A549 (cell line): ENCODE data around the gene ANGPTL3.

Source experiments
- HOXA7 ChIP-seq: fragments of 250-450 bp; sonication (Bioruptor Pico); IDR thresholded peaks from 2 replicates; pipeline ENCODE4 v1.5.0; 2020; ENCODE audit warnings: mild to moderate bottlenecking, moderate library complexity
- POLR2A ChIP-seq: IDR thresholded peaks from 2 replicates; pipeline ENCODE4 v1.6.1; 2012; ENCODE audit warnings: mild to moderate bottlenecking, low read length

DNA sequence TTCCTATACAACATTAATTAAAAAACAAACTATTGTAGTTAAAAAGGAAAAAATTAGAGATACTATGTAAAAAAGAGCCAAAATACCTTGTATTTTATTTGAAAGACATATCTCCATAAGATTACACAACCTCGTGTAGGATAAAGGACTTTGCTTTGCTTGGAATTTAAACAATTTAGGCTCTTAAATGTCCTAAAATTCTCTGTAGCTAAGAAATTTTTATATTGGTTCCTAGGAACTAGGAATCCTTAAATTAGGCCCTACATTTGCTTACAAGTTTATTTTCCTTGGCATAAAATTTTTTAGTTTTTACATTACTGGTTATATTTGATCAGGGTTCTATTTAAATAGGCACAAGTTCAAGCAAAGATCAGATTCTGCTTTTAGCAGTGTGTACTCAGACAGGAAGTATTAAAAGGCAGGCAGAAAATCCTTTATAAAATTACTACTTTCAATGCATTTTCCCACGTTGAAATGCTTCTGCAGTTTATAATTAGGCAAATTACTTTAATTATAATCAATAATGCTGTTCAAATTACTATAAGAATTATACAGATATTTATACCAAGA lies 3.4 kb upstream of the ANGPTL3 start:
- TF ChIP-seq POLR2A (no peak), HOXA7 (CRISPR knock-in tag) (no peak)
